Prostate gland (tissue), 2 donors: ENCODE data around the gene LIG3.
A peak's percentile ranks its signal among the peaks of the same experiment; 100 is the strongest.

Experiments
- POLR2A ChIP-seq: fragments of 450-650 bp; IDR thresholded peaks from one replicate; pipeline ENCODE4 v1.6.1; 2016; ENCODE audit warnings: antibody characterized with exemption, mild to moderate bottlenecking
- POLR2AphosphoS5 ChIP-seq: sonication (generic); formaldehyde crosslinking; IDR thresholded peaks from one replicate; pipeline ENCODE4 v1.6.1; 2017; ENCODE audit warnings: antibody characterized with exemption
- TF ChIP-seq, protein P1 (sequence below), 4 experiments: fragments of 200-600 bp in 2 of 4; fragments of 450-650 bp in 2 of 4; sonication (generic) in 2 of 4; IDR thresholded peaks; 1 replicate in 3 of 4; 2 replicates in 1 of 4; pipeline ENCODE4 v1.5.1; 2016 to 2019; ENCODE audit warnings: antibody characterized with exemption in 4 of 4, mild to moderate bottlenecking in 2 of 4, moderate library complexity in 2 of 4

DNA sequence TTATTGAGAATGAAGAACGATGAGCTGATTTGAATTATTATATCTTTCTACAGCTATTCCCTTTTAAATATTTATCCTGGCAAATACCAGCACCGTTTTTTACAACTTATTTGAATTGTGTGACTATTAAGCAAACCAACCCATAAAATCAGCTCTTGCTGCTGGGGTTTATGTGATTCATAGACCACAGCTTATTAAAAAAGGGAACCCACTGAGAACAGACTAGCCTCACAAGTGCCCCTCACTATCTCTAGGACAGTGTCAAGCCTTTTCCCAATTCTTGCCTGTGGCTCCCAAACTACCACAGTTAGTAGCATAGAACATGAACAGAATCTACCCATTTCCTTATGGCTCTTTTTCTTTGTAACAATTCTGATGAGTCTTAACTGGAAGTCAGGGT, 6.1 kb upstream of the LIG3 start:
- TF ChIP-seq POLR2A (no peak), POLR2AphosphoS5 (peak; percentile 5)
- TF ChIP-seq, protein P1, sequence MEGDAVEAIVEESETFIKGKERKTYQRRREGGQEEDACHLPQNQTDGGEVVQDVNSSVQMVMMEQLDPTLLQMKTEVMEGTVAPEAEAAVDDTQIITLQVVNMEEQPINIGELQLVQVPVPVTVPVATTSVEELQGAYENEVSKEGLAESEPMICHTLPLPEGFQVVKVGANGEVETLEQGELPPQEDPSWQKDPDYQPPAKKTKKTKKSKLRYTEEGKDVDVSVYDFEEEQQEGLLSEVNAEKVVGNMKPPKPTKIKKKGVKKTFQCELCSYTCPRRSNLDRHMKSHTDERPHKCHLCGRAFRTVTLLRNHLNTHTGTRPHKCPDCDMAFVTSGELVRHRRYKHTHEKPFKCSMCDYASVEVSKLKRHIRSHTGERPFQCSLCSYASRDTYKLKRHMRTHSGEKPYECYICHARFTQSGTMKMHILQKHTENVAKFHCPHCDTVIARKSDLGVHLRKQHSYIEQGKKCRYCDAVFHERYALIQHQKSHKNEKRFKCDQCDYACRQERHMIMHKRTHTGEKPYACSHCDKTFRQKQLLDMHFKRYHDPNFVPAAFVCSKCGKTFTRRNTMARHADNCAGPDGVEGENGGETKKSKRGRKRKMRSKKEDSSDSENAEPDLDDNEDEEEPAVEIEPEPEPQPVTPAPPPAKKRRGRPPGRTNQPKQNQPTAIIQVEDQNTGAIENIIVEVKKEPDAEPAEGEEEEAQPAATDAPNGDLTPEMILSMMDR (IDR thresholded peaks at IDR 0.05), result no peak
